Liver (tissue), 3 donors: Measurements from ENCODE around the gene TRNT1.

Experiments used
- ATF3 ChIP-seq: IDR thresholded peaks from 2 replicates; pipeline ENCODE4 v1.6.1; 2016; ENCODE audit warnings: antibody characterized with exemption
- CTCF ChIP-seq: fragments of 150-350 bp; IDR thresholded peaks from 2 replicates; pipeline ENCODE4 v1.5.1; 2017; ENCODE audit warnings: improper control_type of control experiment, low read depth, low read length; ENCODE audit not compliant: missing input control
- EGR1 ChIP-seq, 2 donors: IDR thresholded peaks; 2 replicates each; pipeline ENCODE4 v1.6.1; 2016 to 2018; ENCODE audit warnings: antibody characterized with exemption in 2 of 2, low read depth in 2 of 2
- HNF4A ChIP-seq, 2 donors: conservative IDR thresholded peaks; 2 replicates each; pipeline ENCODE4 v1.6.1; 2016; ENCODE audit warnings: antibody characterized with exemption in 2 of 2, mild to moderate bottlenecking in 2 of 2
- JUND ChIP-seq, 2 donors: IDR thresholded peaks; 2 replicates each; pipeline ENCODE4 v1.6.1; 2016; ENCODE audit warnings: antibody characterized with exemption in 2 of 2
- MAX ChIP-seq: IDR thresholded peaks from 2 replicates; pipeline ENCODE4 v1.6.1; 2016; ENCODE audit warnings: antibody characterized with exemption
- NR2F2 ChIP-seq: IDR thresholded peaks from 2 replicates; pipeline ENCODE4 v1.6.1; 2016; ENCODE audit warnings: antibody characterized with exemption
- RAD21 ChIP-seq, 2 donors: IDR thresholded peaks; 2 replicates each; pipeline ENCODE4 v1.6.1; 2016; ENCODE audit warnings: antibody characterized with exemption in 2 of 2, mild to moderate bottlenecking in 2 of 2
- REST ChIP-seq: IDR thresholded peaks from 2 replicates; pipeline ENCODE4 v1.6.1; 2016; ENCODE audit warnings: antibody characterized with exemption, mild to moderate bottlenecking
- YY1 ChIP-seq: IDR thresholded peaks from 2 replicates; pipeline ENCODE4 v1.6.1; 2016; ENCODE audit warnings: antibody characterized with exemption, mild to moderate bottlenecking
- ZBTB33 ChIP-seq: IDR thresholded peaks from 2 replicates; pipeline ENCODE4 v1.6.1; 2016; ENCODE audit warnings: antibody characterized with exemption
- donor health status: healthy.
- donor health status: healthy.

- TF ChIP-seq REST (no peak), CTCF (no peak), HNF4A (conservative IDR thresholded peaks at IDR 0.05) (no peak), EGR1 (IDR thresholded peaks at IDR 0.05; ENCODE audit: low read depth in 2 of 2) (no peak), ATF3 (no peak), YY1 (no peak), RAD21 (IDR thresholded peaks at IDR 0.05) (no peak), JUND (IDR thresholded peaks at IDR 0.05) (no peak), MAX (no peak), ZBTB33 (no peak), NR2F2 (no peak)
These were observed 39.5 kb upstream of the TRNT1 start for GRCh38 chr3:3087279-3087678.
